A673 (cell line): Measurements from ENCODE around the gene PTPN14. TPM values are rescaled to one million over a fixed set of nuclear protein-coding genes. Genes with fewer than 3 reads are reported as not detected.
A peak's percentile ranks its signal among the peaks of the same experiment; 100 is the strongest.

Experiments
- BruUV-seq: library from RNA; stranded (reverse); fragments of 400-500 nt; replicated peaks from 2 replicates; lab custom pipeline; 2021; lab: Mats Ljungman, UMichigan
- CTCF ChIA-PET: fragments of 300-600 bp; sonication (Branson Sonifier 250); formaldehyde crosslinking; loops from one replicate; lab custom pipeline; 2022; ENCODE audit warnings: antibody characterized with exemption; lab: Charles Lee
- POLR2A ChIA-PET: fragments of 300-600 bp; sonication (Branson Sonifier 250); formaldehyde crosslinking; loops from one replicate; lab custom pipeline; 2022; ENCODE audit warnings: antibody characterized with exemption; ENCODE audit not compliant: low non-redundant PET; lab: Charles Lee
- DNase-seq: peaks from one replicate; pipeline ENCODE4 v3.0.0-alpha.2; 2015; ENCODE audit warnings: low spot score
- H3K27ac ChIP-seq: fragments of 200-600 bp; sonication (generic); 2 replicates; pipeline ENCODE4 v1.5.1; 2016; ENCODE audit warnings: mixed run types, low read depth, mild to moderate bottlenecking, mixed read lengths, antibody characterized with exemption, low read length; ENCODE audit not compliant: poor library complexity, severe bottlenecking
- H3K27me3 ChIP-seq: fragments of 200-600 bp; sonication (generic); replicated peaks from 2 replicates; pipeline ENCODE4 v1.6.1; 2017; ENCODE audit warnings: mixed run types, low read depth, mild to moderate bottlenecking, mixed read lengths, antibody characterized with exemption, low read length; ENCODE audit not compliant: insufficient read depth, poor library complexity
- H3K36me3 ChIP-seq: fragments of 200-600 bp; sonication (generic); 2 replicates; pipeline ENCODE4 v1.6.1; 2016; ENCODE audit warnings: mixed run types, mild to moderate bottlenecking, mixed read lengths, antibody characterized with exemption, low read length; ENCODE audit not compliant: insufficient read depth, poor library complexity, severe bottlenecking
- H3K4me1 ChIP-seq: fragments of 200-600 bp; sonication (generic); 2 replicates; pipeline ENCODE4 v1.6.1; 2017; ENCODE audit warnings: mixed run types, mild to moderate bottlenecking, mixed read lengths, antibody characterized with exemption, low read length; ENCODE audit not compliant: insufficient read depth, poor library complexity, severe bottlenecking
- H3K4me3 ChIP-seq: fragments of 200-600 bp; sonication (generic); 2 replicates; pipeline ENCODE4 v1.5.1; 2016; ENCODE audit warnings: low read depth, mixed run types, mild to moderate bottlenecking, mixed read lengths, low read length; ENCODE audit not compliant: poor library complexity, severe bottlenecking
- H3K9me3 ChIP-seq: fragments of 200-600 bp; sonication (generic); 2 replicates; pipeline ENCODE4 v1.6.1; 2016; ENCODE audit warnings: mixed run types, low read depth, mild to moderate bottlenecking, mixed read lengths, antibody characterized with exemption, low read length; ENCODE audit not compliant: poor library complexity, severe bottlenecking
- CTCF ChIP-seq: fragments of 300-800, 200-600 bp; sonication (generic); conservative IDR thresholded peaks from 2 replicates; pipeline ENCODE4 v1.5.1; 2017; ENCODE audit warnings: low read depth, mild to moderate bottlenecking, antibody characterized with exemption, low read length, moderate library complexity, mixed read lengths
- EZH2 ChIP-seq: fragments of 200-600 bp; sonication (generic); IDR thresholded peaks from 2 replicates; pipeline ENCODE4 v1.6.1; 2017; ENCODE audit warnings: borderline replicate concordance, low read depth, mild to moderate bottlenecking, mixed read lengths, antibody characterized with exemption, low read length; ENCODE audit not compliant: poor library complexity, severe bottlenecking
- intact Hi-C: fragments of 100-400 bp; cut with micrococcal nuclease; formaldehyde crosslinking; loops from one replicate; pipeline ENCODE4 v1.10.0; 2022; ENCODE audit not compliant: unreplicated experiment
- total RNA-seq: library from RNA; stranded (reverse); gene quantifications from 2 replicates; pipeline ENCODE4 v1.2.3, GENCODE V29; 2021

Gene PTPN14
- total RNA-seq, 1 experiment from 2014 or later: 114 TPM

DNA sequence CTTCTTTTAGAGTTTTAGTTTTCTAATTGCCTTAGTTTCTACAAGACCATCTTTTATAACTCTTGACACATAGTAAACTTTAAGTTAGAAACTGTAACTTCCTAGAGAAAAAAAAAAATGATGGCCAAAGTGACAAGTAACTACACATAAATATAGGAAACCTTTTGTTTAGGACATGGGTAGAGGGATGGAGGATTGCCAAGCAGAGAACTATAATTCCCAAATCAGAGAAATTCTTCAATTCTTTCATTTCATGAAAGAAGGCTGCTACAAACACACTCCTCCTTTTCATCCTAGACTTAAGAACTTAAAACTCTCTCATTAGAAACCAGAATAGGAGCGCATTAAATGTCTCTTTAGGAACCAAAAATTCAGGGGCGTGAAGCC lies 125.0 kb downstream of the PTPN14 start:
- ChIA-PET POLR2A (no interaction called here), CTCF (no interaction called here)
- no peaks in the 10 kb centered on the region for H3K36me3 ChIP-seq
- H3K9me3 ChIP-seq: no peaks in the 10 kb centered on the region
- H3K27ac ChIP-seq: peak overlapping the region; percentile 74
- H3K4me1 ChIP-seq: peaks cover 85% of the 10 kb centered on the region
- no peak for DNase-seq
- TF ChIP-seq EZH2 (no peak), CTCF (no peak)
- H3K4me3 ChIP-seq: no peak overlapping the region
- BruUV-seq: no TSS peak
- H3K27me3 ChIP-seq: no peaks in the 10 kb centered on the region
- intact Hi-C loops: no loop called here

DNA sequence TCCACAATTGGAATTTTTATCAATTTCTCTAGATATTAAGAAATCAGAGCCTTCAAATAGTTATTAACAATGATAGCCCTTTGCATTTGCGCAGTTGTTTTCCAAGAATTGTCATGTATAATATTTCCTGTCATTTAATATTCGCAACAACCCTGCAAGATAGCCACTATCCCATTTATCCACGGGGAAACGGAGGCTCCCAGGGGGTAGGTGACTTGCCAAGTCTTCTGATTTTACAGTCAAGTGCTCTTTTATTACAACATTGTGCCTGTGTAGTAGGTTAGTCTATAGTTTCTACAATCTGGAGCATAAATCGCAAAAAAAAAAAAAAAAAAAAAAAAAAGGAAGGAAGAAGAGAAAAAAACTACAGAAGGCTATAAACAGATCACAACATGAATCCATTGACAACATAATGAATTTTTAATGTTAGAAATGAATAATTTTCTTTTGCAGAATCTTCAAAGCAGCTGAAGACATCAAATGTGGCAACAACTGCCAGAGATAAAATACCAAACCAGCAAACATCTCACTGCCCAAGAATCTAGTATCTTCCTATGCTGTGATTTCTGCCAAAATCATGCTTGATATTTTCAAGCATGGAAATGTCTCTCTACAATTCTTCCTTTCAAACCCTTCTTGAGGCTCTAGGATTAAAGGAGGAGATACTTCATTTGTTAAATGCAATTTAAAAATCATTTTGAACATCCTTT lies 125.5 kb downstream of the PTPN14 start:
- DNase-seq: peak; percentile 82
- no peak for TF ChIP-seq CTCF
- no peak for TF ChIP-seq EZH2
- H3K4me3 ChIP-seq: no peak overlapping the region
- POLR2A ChIA-PET: no interaction called here
- H3K27ac ChIP-seq: peak overlapping the region; percentile 74
- CTCF ChIA-PET: no interaction called here
- H3K36me3 ChIP-seq: no peaks in the 10 kb centered on the region
- H3K27me3 ChIP-seq: no peaks in the 10 kb centered on the region
- intact Hi-C loops: no loop called here
- BruUV-seq: no TSS peak
- peaks cover 87% of the 10 kb centered on the region for H3K4me1 ChIP-seq
- H3K9me3 ChIP-seq: no peaks in the 10 kb centered on the region

DNA sequence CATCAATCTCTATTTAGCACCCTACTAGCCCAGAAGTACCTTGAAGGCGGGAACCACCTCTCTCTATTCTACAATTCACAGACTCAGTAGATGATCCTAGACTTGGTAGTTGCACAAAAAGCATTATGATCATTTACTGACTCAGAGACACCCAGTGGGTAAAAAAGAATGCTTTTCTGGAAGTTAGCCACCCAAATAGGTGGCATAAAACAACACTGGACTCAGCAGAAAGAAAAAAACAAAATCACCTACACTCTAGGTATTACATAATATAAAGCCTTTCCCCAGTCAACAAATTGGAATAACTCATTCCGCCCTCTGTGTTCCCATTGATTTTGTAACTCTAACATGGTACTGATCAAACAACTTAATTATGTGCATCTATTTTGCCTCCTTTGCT lies 126.3 kb downstream of the PTPN14 start:
- Histone ChIP-seq H3K27me3 (no peaks in the 10 kb centered on the region), H3K9me3 (no peaks in the 10 kb centered on the region), H3K4me3 (no peak overlapping the region), H3K36me3 (no peaks in the 10 kb centered on the region), H3K4me1 (peaks cover 87% of the 10 kb centered on the region), H3K27ac (peak overlapping the region; percentile 74)
- ChIA-PET POLR2A (no interaction called here), CTCF (no interaction called here)
- TF ChIP-seq EZH2: no peak
- no peak for TF ChIP-seq CTCF
- no peak for DNase-seq
- no TSS peak for BruUV-seq
- intact Hi-C loops: no loop called here
